HUES48 (cell line): ENCODE data around the gene LYRM4.
"Not testable (repeated sequence)": the region's sequence is repeated elsewhere in the genome, so short reads cannot be mapped to it uniquely, and the experiment has no call there.

Experiments
- H3K27ac ChIP-seq: one replicate; pipeline ENCODE4 v1.7.0; 2013; ENCODE audit warnings: low read depth, low read length, inconsistent platforms
- H3K27me3 ChIP-seq: 2 replicates; pipeline ENCODE4 v1.6.1; 2013; ENCODE audit warnings: mild to moderate bottlenecking, low read length; ENCODE audit not compliant: control insufficient read depth, insufficient read depth
- H3K36me3 ChIP-seq: 2 replicates; pipeline ENCODE4 v1.6.1; 2013; ENCODE audit warnings: low read length; ENCODE audit not compliant: control insufficient read depth, insufficient read depth
- H3K4me1 ChIP-seq: 2 replicates; pipeline ENCODE4 v1.6.1; 2013; ENCODE audit warnings: mild to moderate bottlenecking, low read length; ENCODE audit not compliant: control insufficient read depth, insufficient read depth
- H3K4me3 ChIP-seq: 2 replicates; pipeline ENCODE4 v1.5.1; 2013; ENCODE audit warnings: mild to moderate bottlenecking, low read depth, low read length
- H3K9ac ChIP-seq: 2 replicates; pipeline ENCODE4 v1.6.1; 2013; ENCODE audit warnings: mild to moderate bottlenecking, low read depth, low read length, moderate library complexity
- H3K9me3 ChIP-seq: 2 replicates; pipeline ENCODE4 v1.6.1; 2013; ENCODE audit warnings: low read length; ENCODE audit not compliant: control insufficient read depth, insufficient read depth

Gene LYRM4

DNA sequence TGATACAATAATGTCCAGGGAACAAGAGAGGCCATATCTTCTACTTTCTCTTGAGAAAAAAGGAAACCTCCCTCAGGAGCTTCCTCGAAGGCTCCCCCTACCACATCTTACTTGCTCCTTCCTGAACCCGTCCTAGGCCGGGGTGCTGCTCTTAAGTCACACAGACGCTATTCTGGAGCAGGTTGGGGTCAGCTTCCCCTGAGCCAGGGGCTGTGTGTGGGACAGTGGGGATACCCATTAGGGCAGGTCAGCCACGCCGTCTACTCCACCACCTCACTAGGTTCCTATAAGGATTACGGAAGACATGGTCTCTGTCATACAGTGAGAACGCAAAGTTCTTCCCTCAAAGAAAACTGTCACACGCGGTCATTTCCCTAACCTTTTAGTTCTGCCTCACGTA lies 183.8 kb downstream of the LYRM4 start:
- Histone ChIP-seq H3K9ac (no peak overlapping the region), H3K4me1 (no peaks in the 10 kb centered on the region), H3K27me3 (peaks cover 8% of the 10 kb centered on the region; the same call in 1 of the 2 replicates), H3K9me3 (no peaks in the 10 kb centered on the region), H3K27ac (no peak overlapping the region), H3K36me3 (no peaks in the 10 kb centered on the region), H3K4me3 (no peak overlapping the region)

DNA sequence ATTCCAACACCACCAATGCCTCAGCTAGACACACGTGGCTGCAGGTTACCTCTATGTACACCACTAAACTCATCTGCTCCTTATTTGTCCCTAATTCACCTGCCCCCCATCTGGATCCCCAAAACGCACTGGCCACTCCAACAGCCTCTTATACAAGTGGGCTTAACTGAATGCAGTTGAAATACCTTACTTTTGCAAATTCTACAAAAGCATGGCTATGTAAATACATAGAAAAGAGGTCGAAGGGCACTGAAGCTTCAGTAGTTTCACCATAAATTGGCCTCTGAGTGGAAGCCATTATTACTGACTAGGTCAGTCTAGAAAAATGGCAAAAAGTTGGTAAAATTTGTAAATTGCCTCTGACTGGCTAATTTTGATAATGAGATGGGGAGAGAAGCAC lies 186.8 kb downstream of the LYRM4 start:
- Histone ChIP-seq H3K9me3 (no peaks in the 10 kb centered on the region), H3K4me3 (no peak overlapping the region), H3K36me3 (no peaks in the 10 kb centered on the region), H3K27me3 (no peaks in the 10 kb centered on the region), H3K9ac (no peak overlapping the region), H3K4me1 (no peaks in the 10 kb centered on the region), H3K27ac (no peak overlapping the region)

DNA sequence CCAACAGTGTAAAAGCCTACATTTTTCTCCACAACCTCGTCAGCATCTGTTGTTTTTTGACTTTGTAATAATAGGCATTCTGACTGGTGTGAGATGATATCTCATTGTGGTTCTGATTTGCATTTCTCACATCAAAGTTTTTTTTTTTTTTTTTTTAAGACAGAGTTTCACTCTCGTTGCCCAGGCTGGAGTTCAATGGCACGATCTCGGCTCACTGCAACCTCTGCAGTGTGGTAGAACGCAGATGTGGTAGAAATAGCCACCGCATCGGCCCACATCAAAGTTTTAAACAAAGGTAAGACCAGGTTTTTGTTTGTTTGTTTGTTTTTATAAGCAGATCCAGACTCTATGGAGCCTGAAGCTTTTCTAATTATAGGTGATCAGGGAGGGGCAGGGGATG lies 188.3 kb downstream of the LYRM4 start:
- no peaks in the 10 kb centered on the region for H3K27me3 ChIP-seq
- no peak overlapping the region for H3K4me3 ChIP-seq
- H3K36me3 ChIP-seq = no peaks in the 10 kb centered on the region
- H3K9ac ChIP-seq = no peak overlapping the region
- H3K27ac ChIP-seq = no peak overlapping the region
- no peaks in the 10 kb centered on the region for H3K4me1 ChIP-seq
- no peaks in the 10 kb centered on the region for H3K9me3 ChIP-seq

DNA sequence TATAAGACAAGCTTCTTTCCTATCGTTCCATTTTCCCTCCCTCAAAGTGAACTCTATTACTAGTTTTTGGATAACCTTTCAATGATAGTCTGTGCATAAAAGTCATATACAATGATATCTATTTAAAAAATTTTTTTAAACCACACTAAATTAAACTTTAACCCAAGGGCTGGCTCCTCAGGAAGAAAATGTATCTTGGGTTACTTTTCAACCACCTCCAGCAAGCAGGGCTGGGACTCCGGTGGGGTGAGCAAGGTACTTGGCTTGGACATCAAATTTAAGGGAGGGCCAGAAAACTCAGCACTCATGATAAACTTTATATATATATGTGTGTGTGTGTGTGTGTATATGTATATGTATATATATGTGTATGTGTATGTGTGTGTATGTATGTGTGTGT lies 189.5 kb downstream of the LYRM4 start:
- Histone ChIP-seq H3K9me3 (no peaks in the 10 kb centered on the region), H3K36me3 (no peaks in the 10 kb centered on the region), H3K9ac (no peak overlapping the region), H3K27ac (no peak overlapping the region), H3K4me3 (no peak overlapping the region), H3K4me1 (no peaks in the 10 kb centered on the region), H3K27me3 (no peaks in the 10 kb centered on the region)

DNA sequence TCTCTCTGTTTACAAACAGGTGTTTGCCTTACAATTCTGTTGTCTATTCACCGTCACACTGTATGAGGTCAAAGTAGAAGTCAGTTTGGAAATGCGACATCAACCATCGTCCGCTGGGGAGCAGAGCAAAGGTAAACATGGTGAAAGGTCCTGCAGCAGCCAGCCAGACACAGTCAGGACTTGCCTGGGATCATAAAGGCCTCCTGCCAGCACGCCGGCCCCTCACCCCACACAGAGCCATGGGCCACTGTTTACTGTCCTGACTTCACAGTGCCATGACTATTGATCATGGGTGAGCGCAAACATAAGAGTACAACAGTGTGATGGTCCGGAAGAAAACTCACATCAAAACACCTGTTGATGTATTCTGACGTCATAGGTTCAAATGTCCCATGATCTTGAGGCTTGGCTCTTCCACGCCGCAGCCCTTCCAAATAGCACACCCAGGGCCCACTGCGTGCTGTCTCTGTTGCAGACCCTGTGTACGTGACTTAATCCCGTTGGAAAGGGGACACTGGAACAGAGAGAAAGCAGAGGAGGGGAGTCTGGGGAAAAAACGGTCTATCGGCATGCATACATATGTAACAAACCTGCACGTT lies 192.5 kb downstream of the LYRM4 start:
- Histone ChIP-seq H3K4me1 (no peaks in the 10 kb centered on the region), H3K4me3 (no peak overlapping the region), H3K27ac (no peak overlapping the region), H3K9me3 (no peaks in the 10 kb centered on the region), H3K27me3 (no peaks in the 10 kb centered on the region), H3K36me3 (no peaks in the 10 kb centered on the region), H3K9ac (no peak overlapping the region)

DNA sequence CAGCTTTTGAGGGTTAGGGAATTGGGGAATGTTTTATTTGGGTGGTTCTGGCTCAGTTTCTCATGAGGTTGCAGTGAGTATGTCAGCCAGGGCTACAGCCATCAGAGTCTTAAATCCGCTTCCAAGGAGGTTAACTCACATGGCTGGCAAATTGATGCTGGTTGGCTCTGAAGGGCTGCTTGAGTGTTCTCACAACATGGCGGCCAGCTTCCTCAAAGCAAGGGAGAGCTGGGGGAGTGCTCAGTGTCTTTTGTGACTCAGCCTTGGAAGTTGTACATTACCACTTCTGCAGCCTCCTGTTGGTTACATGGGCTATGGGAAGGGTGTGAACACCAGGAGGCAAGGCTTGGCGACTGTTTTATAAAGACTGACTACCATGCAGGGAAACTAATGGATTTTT lies 193.4 kb downstream of the LYRM4 start:
- H3K9me3 ChIP-seq = no peaks in the 10 kb centered on the region
- H3K9ac ChIP-seq = no peak overlapping the region
- no peak overlapping the region for H3K4me3 ChIP-seq
- no peaks in the 10 kb centered on the region for H3K27me3 ChIP-seq
- H3K4me1 ChIP-seq = no peaks in the 10 kb centered on the region
- no peaks in the 10 kb centered on the region for H3K36me3 ChIP-seq
- no peak overlapping the region for H3K27ac ChIP-seq

DNA sequence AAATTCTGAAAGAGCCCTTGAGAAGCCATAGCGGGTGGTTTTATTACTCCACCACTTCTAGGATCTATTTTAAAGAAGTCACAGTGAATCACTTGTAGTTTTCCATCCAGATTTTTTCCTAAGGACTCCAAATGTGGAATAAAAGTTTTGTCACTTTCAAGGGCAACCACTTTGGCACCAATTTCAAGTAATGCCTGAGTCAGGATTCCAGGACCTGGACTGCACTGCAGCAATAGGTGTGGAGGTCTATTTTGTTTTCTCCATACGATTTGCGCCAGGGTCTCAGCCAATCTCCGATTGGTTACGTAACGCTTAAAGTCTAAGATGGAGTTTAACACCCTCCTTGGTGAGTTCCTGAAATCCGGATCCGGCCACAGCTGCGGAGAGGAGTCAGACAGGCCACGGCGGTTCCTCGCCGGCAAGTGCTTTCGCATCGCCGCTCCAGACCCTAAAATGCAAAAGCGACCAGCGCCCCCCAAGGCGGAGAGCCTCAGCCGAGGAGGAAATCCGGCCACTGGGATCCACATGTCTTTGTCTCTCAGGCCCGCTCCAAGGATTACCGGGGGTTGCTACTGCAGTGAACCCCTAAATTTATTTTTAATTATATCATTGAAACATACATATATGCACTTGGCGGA lies 194.2 kb downstream of the LYRM4 start:
- Histone ChIP-seq H3K4me1 (no peaks in the 10 kb centered on the region), H3K4me3 (no peak overlapping the region), H3K9ac (no peak overlapping the region), H3K27me3 (no peaks in the 10 kb centered on the region), H3K27ac (no peak overlapping the region), H3K36me3 (no peaks in the 10 kb centered on the region), H3K9me3 (no peaks in the 10 kb centered on the region)

DNA sequence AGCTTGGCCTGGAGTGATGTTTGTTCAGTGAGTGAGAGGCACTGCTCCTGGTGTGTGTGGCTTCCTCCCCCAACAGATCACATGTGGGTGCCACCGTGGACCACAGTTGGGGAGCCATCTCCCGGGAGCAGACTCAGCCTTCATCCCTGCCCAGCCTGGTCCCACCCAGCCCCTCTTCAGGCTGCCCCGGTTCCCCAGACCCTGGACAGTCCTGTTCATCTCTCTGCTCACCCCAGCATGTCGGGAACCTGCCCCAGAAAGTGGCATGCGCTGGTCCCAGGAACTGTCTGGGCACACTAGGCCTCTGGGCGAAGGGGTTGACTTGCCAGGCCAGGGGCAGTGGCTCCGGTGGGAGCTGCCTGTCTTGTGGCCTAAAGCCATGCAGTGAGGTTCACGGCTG lies 197.1 kb downstream of the LYRM4 start:
- H3K4me3 ChIP-seq = no peak overlapping the region
- H3K27me3 ChIP-seq = no peaks in the 10 kb centered on the region
- H3K36me3 ChIP-seq = no peaks in the 10 kb centered on the region
- H3K9ac ChIP-seq = no peak overlapping the region
- no peaks in the 10 kb centered on the region for H3K9me3 ChIP-seq
- H3K27ac ChIP-seq = no peak overlapping the region
- H3K4me1 ChIP-seq = no peaks in the 10 kb centered on the region

DNA sequence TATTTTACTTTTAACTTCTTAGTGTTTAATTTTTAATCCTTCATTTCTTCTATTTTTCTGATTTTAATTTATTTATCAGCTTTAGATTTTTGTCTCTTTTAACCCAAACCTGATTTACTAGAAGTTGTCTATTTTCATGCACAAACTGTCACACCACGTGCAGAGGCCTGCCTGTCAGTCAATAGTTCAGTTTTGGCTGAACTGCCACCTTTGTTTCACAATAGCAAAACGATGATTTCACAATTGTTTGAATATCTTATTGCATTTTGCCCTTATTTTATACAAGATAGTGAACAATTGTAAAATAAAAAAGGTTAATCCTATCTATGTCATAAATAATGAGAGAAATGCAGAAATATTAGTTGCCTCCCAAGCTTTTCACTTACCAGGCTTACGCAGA lies 199.6 kb downstream of the LYRM4 start:
- Histone ChIP-seq H3K36me3 (no peaks in the 10 kb centered on the region), H3K4me3 (no peak overlapping the region), H3K9me3 (no peaks in the 10 kb centered on the region), H3K27me3 (no peaks in the 10 kb centered on the region), H3K4me1 (peaks cover 4% of the 10 kb centered on the region; the same call in 1 of the 2 replicates), H3K27ac (no peak overlapping the region), H3K9ac (no peak overlapping the region)

DNA sequence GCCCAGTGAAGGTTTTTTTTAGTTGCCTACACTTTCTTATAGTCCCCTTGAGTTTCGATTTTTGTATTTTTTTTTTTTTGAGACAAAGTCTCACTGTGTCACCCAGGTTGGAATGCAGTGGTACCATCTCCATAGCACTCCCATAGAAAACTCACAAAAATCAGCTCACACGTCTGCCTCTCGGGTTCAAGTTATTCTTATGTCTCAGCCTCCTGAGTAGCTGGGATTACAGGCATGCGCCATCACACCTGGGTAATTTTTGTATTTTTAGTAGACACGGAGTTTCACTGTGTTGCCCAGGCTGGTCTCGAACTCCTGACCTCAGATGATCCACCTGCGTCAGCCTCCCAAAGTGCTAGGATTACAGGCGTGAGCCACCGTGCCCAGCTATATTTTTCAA lies 200.3 kb downstream of the LYRM4 start:
- H3K27ac ChIP-seq, H3K36me3 ChIP-seq, H3K9me3 ChIP-seq, H3K4me1 ChIP-seq, H3K27me3 ChIP-seq, H3K9ac ChIP-seq, H3K4me3 ChIP-seq: not testable (repeated sequence)

DNA sequence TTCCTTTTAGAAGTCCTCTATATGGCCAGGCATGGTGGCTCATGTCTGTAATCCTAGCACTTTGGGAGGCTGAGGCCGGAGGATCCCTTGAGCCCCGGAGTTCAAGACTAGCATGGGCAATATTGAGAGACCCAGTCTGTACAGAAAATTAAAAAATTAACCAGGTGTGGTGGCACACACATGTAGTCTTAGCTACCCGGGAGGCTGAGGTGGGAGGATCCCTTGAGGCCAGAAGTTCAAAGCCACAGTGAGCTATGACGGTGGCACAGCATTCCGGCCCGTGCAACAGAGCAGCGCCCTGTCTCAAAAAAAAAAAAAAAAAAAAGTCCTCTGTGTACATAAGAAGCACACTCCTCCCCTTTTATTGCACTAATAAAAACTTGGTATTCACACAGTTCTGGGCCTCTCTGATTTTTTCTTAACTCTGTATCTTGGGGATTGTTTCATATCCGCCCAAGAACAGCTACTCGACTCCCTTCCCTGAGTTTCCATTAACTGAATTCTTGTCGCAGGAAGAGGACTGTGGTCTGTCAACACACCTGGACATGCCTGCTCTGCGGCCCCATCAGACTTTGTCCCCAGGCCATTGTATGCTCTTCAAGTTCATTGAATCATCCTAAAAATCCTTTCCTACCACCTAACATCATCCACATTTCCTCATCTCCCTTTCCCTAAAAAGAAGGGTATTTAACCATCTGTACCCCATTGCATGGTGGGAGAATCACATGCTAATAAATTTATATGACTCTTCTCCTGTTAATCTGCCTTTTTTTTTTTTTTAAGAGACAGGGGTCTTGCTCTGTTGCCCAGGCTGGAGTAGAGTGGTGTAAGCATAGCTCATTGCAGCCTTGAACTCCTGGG lies 201.5 kb downstream of the LYRM4 start:
- Histone ChIP-seq H3K4me1 (peaks cover 9% of the 10 kb centered on the region), H3K27me3 (no peaks in the 10 kb centered on the region), H3K36me3 (no peaks in the 10 kb centered on the region), H3K4me3 (no peak overlapping the region), H3K27ac (no peak overlapping the region), H3K9me3 (0 out of 2 replicates have a peak, but pooled peaks cover 3% of the 10 kb centered on the region), H3K9ac (no peak overlapping the region)
